ENCODE results near the gene KLHDC7A. TPM values are rescaled to one million over a fixed set of nuclear protein-coding genes. Genes with fewer than 3 reads are reported as not detected.

KLHDC7A gene
- polyA plus RNA-seq, 1 experiment: not detected

GRCh38 chr1:18481190-18481920 is 625 bp downstream of the KLHDC7A start:
- ChIA-PET POLR2A (no interaction called here), CTCF (no interaction called here)
- Histone ChIP-seq H3K27ac (ENCODE audit: low read depth, low read length) (no peak overlapping the region), H3K27me3 (ENCODE audit: control insufficient read depth, insufficient read depth, low read length) (no peaks in the 10 kb centered on the region), H3K9me3 (ENCODE audit: control insufficient read depth, insufficient read depth, low read length) (peaks cover 32% of the 10 kb centered on the region), H3K4me3 (ENCODE audit: low read depth, low read length) (no peak overlapping the region)
- TF ChIP-seq CTCF (IDR thresholded peaks at IDR 0.05; ENCODE audit: low read depth, low read length): no peak
- DNase-seq (ENCODE audit: low read depth, low spot score): no peak

- Histone ChIP-seq H3K27me3 (ENCODE audit: control insufficient read depth, insufficient read depth, low read length) (no peaks in the 10 kb centered on the region), H3K4me3 (ENCODE audit: low read depth, low read length) (no peak overlapping the region), H3K27ac (ENCODE audit: low read depth, low read length) (no peak overlapping the region), H3K9me3 (ENCODE audit: control insufficient read depth, insufficient read depth, low read length) (peaks cover 32% of the 10 kb centered on the region)
- DNase-seq (ENCODE audit: low read depth, low spot score): no peak
- ChIA-PET CTCF (no interaction called here), POLR2A (no interaction called here)
- no peak for TF ChIP-seq CTCF (IDR thresholded peaks at IDR 0.05; ENCODE audit: low read depth, low read length)
Measured at GRCh38 chr1:18481921-18482701, 1.4 kb downstream of the KLHDC7A start.

- no peak for TF ChIP-seq CTCF (IDR thresholded peaks at IDR 0.05; ENCODE audit: low read depth, low read length)
- ChIA-PET POLR2A (no interaction called here), CTCF (no interaction called here)
- Histone ChIP-seq H3K4me3 (ENCODE audit: low read depth, low read length) (no peak overlapping the region), H3K27me3 (ENCODE audit: control insufficient read depth, insufficient read depth, low read length) (no peaks in the 10 kb centered on the region), H3K27ac (ENCODE audit: low read depth, low read length) (no peak overlapping the region), H3K9me3 (ENCODE audit: control insufficient read depth, insufficient read depth, low read length) (peaks cover 32% of the 10 kb centered on the region)
- DNase-seq (ENCODE audit: low read depth, low spot score): no peak
Measured at GRCh38 chr1:18482721-18483425, 2.1 kb downstream of the KLHDC7A start.

GRCh38 chr1:18484276-18484675 is 3.5 kb downstream of the KLHDC7A start:
- DNase-seq (ENCODE audit: low read depth, low spot score): no peak
- no peak for TF ChIP-seq CTCF (IDR thresholded peaks at IDR 0.05; ENCODE audit: low read depth, low read length)
- Histone ChIP-seq H3K27ac (ENCODE audit: low read depth, low read length) (no peak overlapping the region), H3K4me3 (ENCODE audit: low read depth, low read length) (no peak overlapping the region), H3K9me3 (ENCODE audit: control insufficient read depth, insufficient read depth, low read length) (peaks cover 32% of the 10 kb centered on the region), H3K27me3 (ENCODE audit: control insufficient read depth, insufficient read depth, low read length) (no peaks in the 10 kb centered on the region)
- ChIA-PET CTCF (no interaction called here), POLR2A (no interaction called here)
